HEK293 (cell line): ENCODE measurements around the gene KIAA0319L.
A peak's percentile ranks its signal among the peaks of the same experiment; 100 is the strongest.

Source experiments
- BCL11A ChIP-seq: fragments of 450-650 bp; formaldehyde crosslinking; IDR thresholded peaks from 2 replicates; pipeline ENCODE4 v1.5.1; 2016; ENCODE audit warnings: low read depth, missing biosample characterization, missing genetic modification characterization
- BCL11B ChIP-seq: fragments of 450-650 bp; formaldehyde crosslinking; IDR thresholded peaks from 2 replicates; pipeline ENCODE4 v1.5.1; 2016; ENCODE audit warnings: low read depth, missing biosample characterization, missing genetic modification characterization
- GFI1B ChIP-seq: fragments of 450-650 bp; formaldehyde crosslinking; IDR thresholded peaks from 2 replicates; pipeline ENCODE4 v1.5.1; 2016; ENCODE audit warnings: missing biosample characterization, missing genetic modification characterization
- HOXA7 ChIP-seq: sonication (generic); formaldehyde crosslinking; IDR thresholded peaks from 2 replicates; pipeline ENCODE4 v1.8.1; 2022; ENCODE audit warnings: missing genetic modification reagents, borderline replicate concordance
- KLF1 ChIP-seq: fragments of 450-650 bp; formaldehyde crosslinking; IDR thresholded peaks from 2 replicates; pipeline ENCODE4 v1.5.1; 2016; ENCODE audit warnings: missing biosample characterization, missing genetic modification characterization
- KLF7 ChIP-seq: fragments of 450-650 bp; formaldehyde crosslinking; IDR thresholded peaks from 2 replicates; pipeline ENCODE4 v1.5.1; 2016; ENCODE audit warnings: missing biosample characterization, missing genetic modification characterization, borderline replicate concordance
- OSR2 ChIP-seq: fragments of 450-650 bp; formaldehyde crosslinking; IDR thresholded peaks from 2 replicates; pipeline ENCODE4 v1.5.1; 2016; ENCODE audit warnings: missing biosample characterization, missing genetic modification characterization
- SP7 ChIP-seq: fragments of 450-650 bp; formaldehyde crosslinking; IDR thresholded peaks from 2 replicates; pipeline ENCODE4 v1.5.1; 2016; ENCODE audit warnings: missing biosample characterization, missing genetic modification characterization
- YY1 ChIP-seq: fragments of 450-650 bp; formaldehyde crosslinking; IDR thresholded peaks from 2 replicates; pipeline ENCODE4 v1.5.1; 2018; ENCODE audit warnings: missing biosample characterization, missing genetic modification characterization
- ZBTB1 ChIP-seq: fragments of 450-650 bp; formaldehyde crosslinking; IDR thresholded peaks from 2 replicates; pipeline ENCODE4 v1.5.1; 2016; ENCODE audit warnings: missing biosample characterization, missing genetic modification characterization
- ZBTB21 ChIP-seq: fragments of 450-650 bp; formaldehyde crosslinking; IDR thresholded peaks from 2 replicates; pipeline ENCODE4 v1.5.1; 2017; ENCODE audit warnings: missing biosample characterization, missing genetic modification characterization
- ZFHX2 ChIP-seq: fragments of 450-650 bp; formaldehyde crosslinking; conservative IDR thresholded peaks from 2 replicates; pipeline ENCODE4 v1.5.1; 2016; ENCODE audit warnings: missing biosample characterization, missing genetic modification characterization
- ZNF10 ChIP-seq: fragments of 450-650 bp; formaldehyde crosslinking; IDR thresholded peaks from 2 replicates; pipeline ENCODE4 v1.5.1; 2017; ENCODE audit warnings: missing biosample characterization, missing genetic modification characterization
- ZNF121 ChIP-seq: fragments of 450-650 bp; formaldehyde crosslinking; IDR thresholded peaks from 2 replicates; pipeline ENCODE4 v1.5.1; 2016; ENCODE audit warnings: missing biosample characterization, missing genetic modification characterization
- ZNF138 ChIP-seq: fragments of 450-650 bp; formaldehyde crosslinking; IDR thresholded peaks from 2 replicates; pipeline ENCODE4 v1.5.1; 2016; ENCODE audit warnings: missing biosample characterization, missing genetic modification characterization, borderline replicate concordance
- ZNF140 ChIP-seq: fragments of 450-650 bp; formaldehyde crosslinking; IDR thresholded peaks from 2 replicates; pipeline ENCODE4 v1.5.1; 2016; ENCODE audit warnings: missing biosample characterization, missing genetic modification characterization
- ZNF175 ChIP-seq: fragments of 450-650 bp; formaldehyde crosslinking; IDR thresholded peaks from 2 replicates; pipeline ENCODE4 v1.5.1; 2016; ENCODE audit warnings: missing biosample characterization, missing genetic modification characterization
- ZNF19 ChIP-seq: fragments of 450-650 bp; formaldehyde crosslinking; IDR thresholded peaks from 2 replicates; pipeline ENCODE4; 2016; ENCODE audit warnings: missing biosample characterization, missing genetic modification characterization, low read depth
- ZNF202 ChIP-seq: fragments of 450-650 bp; formaldehyde crosslinking; IDR thresholded peaks from 2 replicates; pipeline ENCODE4 v1.5.1; 2016; ENCODE audit warnings: missing biosample characterization, missing genetic modification characterization, borderline replicate concordance
- ZNF239 ChIP-seq: fragments of 450-650 bp; formaldehyde crosslinking; IDR thresholded peaks from 2 replicates; pipeline ENCODE4 v1.5.1; 2016; ENCODE audit warnings: missing biosample characterization, missing genetic modification characterization
- ZNF274 ChIP-seq, 2 experiments: fragments of 200-500 bp in 1 of 2; fragments of 450-650 bp in 1 of 2; sonication (Bioruptor generic) in 1 of 2; formaldehyde crosslinking in 1 of 2; IDR thresholded peaks; 2 replicates each; pipeline versions ENCODE4 v1.5.1 to v1.6.1; 2014 to 2016; ENCODE audit warnings: borderline replicate concordance in 1 of 2, inconsistent platforms in 1 of 2, low read length in 1 of 2, missing biosample characterization in 1 of 2, missing genetic modification characterization in 1 of 2
- ZNF292 ChIP-seq: fragments of 450-650 bp; formaldehyde crosslinking; IDR thresholded peaks from 2 replicates; pipeline ENCODE4 v1.5.1; 2016; ENCODE audit warnings: low read depth, missing biosample characterization, missing genetic modification characterization, borderline replicate concordance
- ZNF366 ChIP-seq: fragments of 450-650 bp; formaldehyde crosslinking; conservative IDR thresholded peaks from 2 replicates; pipeline ENCODE4 v1.5.1; 2016; ENCODE audit warnings: missing biosample characterization, missing genetic modification characterization
- ZNF394 ChIP-seq: fragments of 450-650 bp; formaldehyde crosslinking; IDR thresholded peaks from 2 replicates; pipeline ENCODE4 v1.5.1; 2016; ENCODE audit warnings: missing biosample characterization, missing genetic modification characterization, mild to moderate bottlenecking, moderate library complexity, borderline replicate concordance
- ZNF514 ChIP-seq: fragments of 450-650 bp; formaldehyde crosslinking; IDR thresholded peaks from 2 replicates; pipeline ENCODE4 v1.5.1; 2016; ENCODE audit warnings: missing biosample characterization, missing genetic modification characterization
- ZNF530 ChIP-seq: fragments of 450-650 bp; formaldehyde crosslinking; IDR thresholded peaks from 2 replicates; pipeline ENCODE4 v1.5.1; 2016; ENCODE audit warnings: low read depth, missing biosample characterization, missing genetic modification characterization
- ZNF555 ChIP-seq: fragments of 450-650 bp; formaldehyde crosslinking; conservative IDR thresholded peaks from 2 replicates; pipeline ENCODE4 v1.5.1; 2017; ENCODE audit warnings: missing biosample characterization, mild to moderate bottlenecking, missing genetic modification characterization, inconsistent platforms
- ZNF626 ChIP-seq: fragments of 450-650 bp; sonication (Bioruptor Pico); formaldehyde crosslinking; IDR thresholded peaks from 2 replicates; pipeline ENCODE4 v1.5.1; 2018; ENCODE audit warnings: missing biosample characterization, missing genetic modification characterization, inconsistent platforms
- ZNF664 ChIP-seq: fragments of 450-650 bp; formaldehyde crosslinking; IDR thresholded peaks from 2 replicates; pipeline ENCODE4 v1.5.1; 2016; ENCODE audit warnings: missing biosample characterization, missing genetic modification characterization
- ZNF701 ChIP-seq: fragments of 450-650 bp; formaldehyde crosslinking; IDR thresholded peaks from 2 replicates; pipeline ENCODE4 v1.5.1; 2016; ENCODE audit warnings: missing biosample characterization, missing genetic modification characterization
- ZNF747 ChIP-seq: fragments of 450-650 bp; formaldehyde crosslinking; IDR thresholded peaks from 2 replicates; pipeline ENCODE4 v1.5.1; 2016; ENCODE audit warnings: missing biosample characterization, missing genetic modification characterization
- ZNF768 ChIP-seq: fragments of 450-650 bp; formaldehyde crosslinking; IDR thresholded peaks from 2 replicates; pipeline ENCODE4 v1.5.1; 2018; ENCODE audit warnings: missing biosample characterization, mild to moderate bottlenecking, missing genetic modification characterization
- ZNF830 ChIP-seq: fragments of 450-650 bp; IDR thresholded peaks from 2 replicates; pipeline ENCODE4 v1.5.0; 2018; ENCODE audit warnings: missing biosample characterization, missing genetic modification characterization, low read depth, mild to moderate bottlenecking, moderate library complexity
- ZSCAN30 ChIP-seq: fragments of 450-650 bp; IDR thresholded peaks from 2 replicates; pipeline ENCODE4 v1.5.1; 2018; ENCODE audit warnings: missing biosample characterization, mild to moderate bottlenecking, missing genetic modification characterization, moderate library complexity
- TF ChIP-seq, protein P1 (sequence below): fragments of 450-650 bp; formaldehyde crosslinking; IDR thresholded peaks from 2 replicates; pipeline ENCODE4 v1.5.1; 2016; ENCODE audit warnings: missing biosample characterization, missing genetic modification characterization
- TF ChIP-seq, protein P2 (sequence below): fragments of 450-650 bp; formaldehyde crosslinking; optimal IDR thresholded peaks from 2 replicates; pipeline ENCODE3; 2016; ENCODE audit warnings: missing biosample characterization, mild to moderate bottlenecking, missing genetic modification characterization
- TF ChIP-seq, protein P3 (sequence below): fragments of 450-650 bp; formaldehyde crosslinking; IDR thresholded peaks from 2 replicates; pipeline ENCODE4 v1.5.1; 2016; ENCODE audit warnings: missing biosample characterization, missing genetic modification characterization

KIAA0319L gene

DNA sequence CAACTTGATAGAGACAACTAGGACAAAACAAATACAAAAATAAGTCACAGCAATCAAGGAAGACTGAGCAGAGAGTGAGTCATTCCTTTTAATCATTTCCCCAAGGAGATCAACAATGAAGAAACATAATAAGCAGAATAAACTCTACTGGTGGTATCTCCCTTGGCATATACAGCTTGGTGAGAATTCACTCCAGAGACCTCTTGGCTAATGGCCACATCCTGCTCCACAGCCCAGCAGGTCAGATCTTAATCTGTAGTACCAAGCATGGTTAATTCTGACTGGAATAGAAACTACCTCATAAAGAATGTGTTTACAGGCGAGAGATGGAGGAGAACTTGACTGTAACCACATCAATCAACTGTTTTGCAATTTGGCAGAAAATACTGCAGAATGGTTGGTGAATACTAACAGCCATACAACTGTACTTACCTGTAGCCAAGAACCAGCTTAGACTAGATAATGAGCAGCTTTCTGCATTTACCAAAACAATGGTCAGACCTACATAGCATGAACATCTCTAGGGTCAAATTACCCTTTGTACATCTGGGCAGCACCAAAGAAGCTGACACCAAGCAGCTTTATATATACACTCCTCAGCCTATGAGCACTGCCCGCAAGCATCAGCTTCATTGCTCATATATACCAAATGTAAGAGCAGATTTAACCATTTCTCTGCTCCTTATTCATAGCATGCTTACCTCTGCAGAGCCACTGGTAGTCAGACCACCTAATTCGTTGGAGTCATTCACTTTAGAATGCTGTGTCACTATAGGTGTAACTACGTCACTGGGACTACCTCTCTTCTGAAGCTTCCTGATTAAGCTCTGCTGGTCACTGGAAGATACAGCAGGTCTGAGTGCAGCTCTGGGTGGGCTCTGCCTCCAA is 51.0 kb downstream of the KIAA0319L start (continued):
- no peak for TF ChIP-seq ZNF138 (tag by site-specific recombination)
- no peak for TF ChIP-seq ZNF202 (tag by site-specific recombination)
- TF ChIP-seq HOXA7 (CRISPR knock-in tag), result no peak
- no peak for TF ChIP-seq ZNF514 (tag by site-specific recombination)
- TF ChIP-seq KLF1 (tag by site-specific recombination), result no peak
- TF ChIP-seq ZNF19, result no peak
- TF ChIP-seq ZNF121 (tag by site-specific recombination), result no peak
- no peak for TF ChIP-seq ZNF701 (tag by site-specific recombination)
- TF ChIP-seq ZNF239 (tag by site-specific recombination), result no peak
- TF ChIP-seq YY1 (tag by site-specific recombination), result no peak
- peak; percentile 84 for TF ChIP-seq OSR2 (tag by site-specific recombination)
- TF ChIP-seq ZNF292 (tag by site-specific recombination), result no peak
- TF ChIP-seq ZSCAN30 (tag by site-specific recombination), result peak; percentile 68; the same call in 1 of the 2 replicates
- TF ChIP-seq ZNF768 (tag by site-specific recombination), result no peak
- TF ChIP-seq ZNF10 (tag by site-specific recombination), result peak; percentile 56; the same call in 1 of the 2 replicates
- TF ChIP-seq ZBTB1 (tag by site-specific recombination), result 0 out of 2 replicates have a peak, but pooled peaks have one; percentile 40
- no peak for TF ChIP-seq ZNF626 (tag by site-specific recombination)
- no peak for TF ChIP-seq KLF7 (tag by site-specific recombination)
- TF ChIP-seq ZNF394 (tag by site-specific recombination), result peak; percentile 57; the same call in 1 of the 2 replicates
- no peak for TF ChIP-seq ZNF830 (tag by site-specific recombination)
- TF ChIP-seq BCL11A, result peak; percentile 45; the same call in 1 of the 2 replicates
- TF ChIP-seq, protein P1, sequence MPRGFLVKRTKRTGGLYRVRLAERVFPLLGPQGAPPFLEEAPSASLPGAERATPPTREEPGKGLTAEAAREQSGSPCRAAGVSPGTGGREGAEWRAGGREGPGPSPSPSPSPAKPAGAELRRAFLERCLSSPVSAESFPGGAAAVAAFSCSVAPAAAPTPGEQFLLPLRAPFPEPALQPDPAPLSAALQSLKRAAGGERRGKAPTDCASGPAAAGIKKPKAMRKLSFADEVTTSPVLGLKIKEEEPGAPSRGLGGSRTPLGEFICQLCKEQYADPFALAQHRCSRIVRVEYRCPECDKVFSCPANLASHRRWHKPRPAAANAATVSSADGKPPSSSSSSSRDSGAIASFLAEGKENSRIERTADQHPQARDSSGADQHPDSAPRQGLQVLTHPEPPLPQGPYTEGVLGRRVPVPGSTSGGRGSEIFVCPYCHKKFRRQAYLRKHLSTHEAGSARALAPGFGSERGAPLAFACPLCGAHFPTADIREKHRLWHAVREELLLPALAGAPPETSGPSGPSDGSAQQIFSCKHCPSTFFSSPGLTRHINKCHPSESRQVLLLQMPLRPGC, result peak; percentile 86; the same call in 1 of the 2 replicates
- TF ChIP-seq BCL11B (tag by site-specific recombination), result no peak
- TF ChIP-seq ZNF140 (tag by site-specific recombination), result no peak
- TF ChIP-seq, protein P2, sequence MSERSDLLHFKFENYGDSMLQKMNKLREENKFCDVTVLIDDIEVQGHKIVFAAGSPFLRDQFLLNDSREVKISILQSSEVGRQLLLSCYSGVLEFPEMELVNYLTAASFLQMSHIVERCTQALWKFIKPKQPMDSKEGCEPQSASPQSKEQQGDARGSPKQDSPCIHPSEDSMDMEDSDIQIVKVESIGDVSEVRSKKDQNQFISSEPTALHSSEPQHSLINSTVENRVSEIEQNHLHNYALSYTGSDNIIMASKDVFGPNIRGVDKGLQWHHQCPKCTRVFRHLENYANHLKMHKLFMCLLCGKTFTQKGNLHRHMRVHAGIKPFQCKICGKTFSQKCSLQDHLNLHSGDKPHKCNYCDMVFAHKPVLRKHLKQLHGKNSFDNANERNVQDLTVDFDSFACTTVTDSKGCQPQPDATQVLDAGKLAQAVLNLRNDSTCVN (tag by site-specific recombination), result no peak
- no peak for TF ChIP-seq ZNF555 (tag by site-specific recombination)
- no peak for TF ChIP-seq ZFHX2 (tag by site-specific recombination)
- no peak for TF ChIP-seq GFI1B (tag by site-specific recombination)
- TF ChIP-seq ZNF747 (tag by site-specific recombination), result no peak
- TF ChIP-seq ZBTB21, result peak; percentile 51
- TF ChIP-seq ZNF366 (tag by site-specific recombination), result peak; percentile 74
- TF ChIP-seq, protein P3, sequence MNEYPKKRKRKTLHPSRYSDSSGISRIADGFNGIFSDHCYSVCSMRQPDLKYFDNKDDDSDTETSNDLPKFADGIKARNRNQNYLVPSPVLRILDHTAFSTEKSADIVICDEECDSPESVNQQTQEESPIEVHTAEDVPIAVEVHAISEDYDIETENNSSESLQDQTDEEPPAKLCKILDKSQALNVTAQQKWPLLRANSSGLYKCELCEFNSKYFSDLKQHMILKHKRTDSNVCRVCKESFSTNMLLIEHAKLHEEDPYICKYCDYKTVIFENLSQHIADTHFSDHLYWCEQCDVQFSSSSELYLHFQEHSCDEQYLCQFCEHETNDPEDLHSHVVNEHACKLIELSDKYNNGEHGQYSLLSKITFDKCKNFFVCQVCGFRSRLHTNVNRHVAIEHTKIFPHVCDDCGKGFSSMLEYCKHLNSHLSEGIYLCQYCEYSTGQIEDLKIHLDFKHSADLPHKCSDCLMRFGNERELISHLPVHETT (tag by site-specific recombination), result peak; percentile 87
- no peak for TF ChIP-seq ZNF530 (tag by site-specific recombination)
- no peak for TF ChIP-seq ZNF175
- peak; percentile 87 for TF ChIP-seq SP7 (tag by site-specific recombination)
- no peak for TF ChIP-seq ZNF664 (tag by site-specific recombination)
- no peak for TF ChIP-seq ZNF274 (IDR thresholded peaks at IDR 0.05; ENCODE audit: low read length)
- TF ChIP-seq ZNF274 (tag by site-specific recombination; IDR thresholded peaks at IDR 0.05; ENCODE audit: borderline replicate concordance), result no peak
